NB4 (cell line): ENCODE data around the gene CELF4.

Source experiments
- DNase-seq: peaks from one replicate; pipeline ENCODE4 v3.0.0; 2010; ENCODE audit warnings: low read depth
- H3K4me3 ChIP-seq: one replicate; pipeline ENCODE4 v1.5.1; 2011; ENCODE audit warnings: mild to moderate bottlenecking, low read depth, low read length, moderate library complexity
- MYC ChIP-seq: IDR thresholded peaks from 2 replicates; pipeline ENCODE4 v1.6.1; 2011; ENCODE audit warnings: low read depth, low read length
- POLR2A ChIP-seq: IDR thresholded peaks from 2 replicates; pipeline ENCODE4 v1.6.1; 2011; ENCODE audit warnings: mild to moderate bottlenecking; ENCODE audit not compliant: insufficient read length; ENCODE audit errors: extremely low read depth
- TF ChIP-seq, protein P1 (sequence below): IDR thresholded peaks from 2 replicates; pipeline ENCODE4 v1.6.1; 2011; ENCODE audit warnings: low read depth, low read length
- TF ChIP-seq, protein P2 (sequence below): IDR thresholded peaks from one replicate; pipeline ENCODE4 v1.5.1; 2012; ENCODE audit warnings: low read depth, low read length

CELF4 gene

DNA sequence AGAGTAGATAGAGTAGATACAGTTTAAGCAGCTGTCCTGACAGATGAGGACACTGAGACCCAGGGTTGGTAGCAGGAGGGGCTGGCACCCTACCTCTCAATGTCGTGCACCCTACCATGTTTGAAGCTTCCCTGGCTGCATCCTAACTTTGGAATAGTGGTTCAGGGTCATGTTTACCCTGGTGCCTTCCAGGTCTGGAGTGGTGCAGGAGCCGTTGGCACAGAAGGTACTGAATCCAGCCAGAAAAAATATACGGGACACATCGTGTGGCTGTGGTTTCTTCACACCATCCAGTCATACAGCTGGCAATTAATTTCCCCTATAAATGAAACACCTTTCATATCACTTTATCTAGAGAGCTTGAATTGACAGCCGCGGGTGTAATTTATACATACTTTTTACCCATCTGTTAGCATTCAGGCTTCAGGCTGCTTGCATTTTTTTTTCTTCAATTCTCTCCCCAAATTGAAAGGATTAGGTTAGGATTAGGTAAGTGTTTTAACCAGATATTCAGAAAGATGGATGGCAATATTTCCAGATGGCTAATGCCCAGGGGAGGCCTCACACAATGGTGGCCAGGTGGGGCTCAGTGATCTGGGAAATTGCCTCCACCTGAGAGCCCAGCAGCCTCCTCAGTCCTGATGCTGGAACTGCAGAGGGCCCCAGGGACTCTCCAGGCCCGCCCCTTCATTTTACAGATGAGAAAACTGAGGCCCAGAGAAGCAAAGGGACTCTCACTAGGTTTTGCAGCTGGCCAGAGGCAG, 127.0 kb downstream of the CELF4 start:
- TF ChIP-seq, protein P1, sequence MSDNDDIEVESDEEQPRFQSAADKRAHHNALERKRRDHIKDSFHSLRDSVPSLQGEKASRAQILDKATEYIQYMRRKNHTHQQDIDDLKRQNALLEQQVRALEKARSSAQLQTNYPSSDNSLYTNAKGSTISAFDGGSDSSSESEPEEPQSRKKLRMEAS, result no peak
- no peak for TF ChIP-seq POLR2A
- TF ChIP-seq, protein P2, sequence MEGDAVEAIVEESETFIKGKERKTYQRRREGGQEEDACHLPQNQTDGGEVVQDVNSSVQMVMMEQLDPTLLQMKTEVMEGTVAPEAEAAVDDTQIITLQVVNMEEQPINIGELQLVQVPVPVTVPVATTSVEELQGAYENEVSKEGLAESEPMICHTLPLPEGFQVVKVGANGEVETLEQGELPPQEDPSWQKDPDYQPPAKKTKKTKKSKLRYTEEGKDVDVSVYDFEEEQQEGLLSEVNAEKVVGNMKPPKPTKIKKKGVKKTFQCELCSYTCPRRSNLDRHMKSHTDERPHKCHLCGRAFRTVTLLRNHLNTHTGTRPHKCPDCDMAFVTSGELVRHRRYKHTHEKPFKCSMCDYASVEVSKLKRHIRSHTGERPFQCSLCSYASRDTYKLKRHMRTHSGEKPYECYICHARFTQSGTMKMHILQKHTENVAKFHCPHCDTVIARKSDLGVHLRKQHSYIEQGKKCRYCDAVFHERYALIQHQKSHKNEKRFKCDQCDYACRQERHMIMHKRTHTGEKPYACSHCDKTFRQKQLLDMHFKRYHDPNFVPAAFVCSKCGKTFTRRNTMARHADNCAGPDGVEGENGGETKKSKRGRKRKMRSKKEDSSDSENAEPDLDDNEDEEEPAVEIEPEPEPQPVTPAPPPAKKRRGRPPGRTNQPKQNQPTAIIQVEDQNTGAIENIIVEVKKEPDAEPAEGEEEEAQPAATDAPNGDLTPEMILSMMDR, result no peak
- DNase-seq, result no peak
- H3K4me3 ChIP-seq, result no peak overlapping the region

DNA sequence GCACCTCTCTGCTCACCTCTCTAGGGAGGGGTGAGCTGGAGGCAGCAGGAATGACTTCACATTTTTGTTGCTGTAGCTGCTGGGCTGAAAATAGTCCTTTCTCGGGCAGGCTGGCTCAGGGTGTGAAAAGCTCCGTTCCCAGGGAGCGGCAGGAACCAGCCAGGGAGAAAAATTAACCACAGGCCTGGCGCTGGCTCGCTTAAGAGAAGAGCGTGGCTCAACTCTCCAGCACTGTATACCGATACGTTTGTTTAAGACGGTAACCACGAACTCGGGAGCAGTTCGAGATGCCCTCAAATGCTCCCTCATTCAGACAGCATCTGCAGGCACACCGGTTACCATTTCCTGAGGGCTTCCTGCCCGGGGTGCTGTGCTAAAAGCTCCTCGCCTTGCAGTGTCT, 129.6 kb downstream of the CELF4 start:
- peak; percentile 7 for DNase-seq
- no peak overlapping the region for H3K4me3 ChIP-seq
- TF ChIP-seq, protein P1, result no peak
- TF ChIP-seq MYC, result no peak
- TF ChIP-seq, protein P2, result no peak
- TF ChIP-seq POLR2A, result no peak

DNA sequence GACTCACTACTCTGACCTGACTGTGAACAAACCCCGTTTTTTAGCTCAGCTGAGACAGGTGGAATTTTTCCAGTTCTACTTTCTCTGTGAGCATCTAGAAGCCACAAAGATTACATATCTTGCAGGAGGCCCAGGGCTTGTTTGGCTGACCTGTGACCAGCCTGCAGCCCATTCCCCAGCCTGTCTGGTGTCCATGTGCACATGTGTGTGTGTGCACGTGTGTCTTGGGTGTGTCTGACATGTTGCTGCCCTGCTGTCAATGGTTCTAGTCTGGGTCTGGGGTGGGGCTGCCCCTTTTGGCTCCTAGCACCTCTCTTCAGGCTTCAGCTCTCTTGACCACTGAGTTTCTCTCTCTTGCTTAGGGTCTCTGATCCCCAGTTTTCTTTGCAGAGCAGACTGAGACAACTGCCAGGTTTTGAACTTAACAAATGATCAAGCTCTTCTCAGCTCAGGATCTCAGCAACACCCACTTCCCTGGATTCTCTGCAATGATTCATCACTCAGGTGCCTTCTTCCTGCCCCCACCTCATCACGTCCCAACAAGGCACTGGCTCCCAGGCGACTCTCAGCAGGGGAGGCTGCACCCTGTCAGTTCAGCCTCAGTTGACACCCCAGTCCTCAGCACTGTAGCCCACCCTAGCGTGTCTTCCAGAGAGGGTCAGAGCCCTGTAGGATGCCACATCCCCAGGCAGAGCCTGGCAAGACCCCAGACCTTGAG, 130.3 kb downstream of the CELF4 start:
- TF ChIP-seq POLR2A (no peak), MYC (no peak)
- TF ChIP-seq, protein P2, result no peak
- TF ChIP-seq, protein P1, result no peak
- DNase-seq, result no peak
- H3K4me3 ChIP-seq, result no peak overlapping the region

DNA sequence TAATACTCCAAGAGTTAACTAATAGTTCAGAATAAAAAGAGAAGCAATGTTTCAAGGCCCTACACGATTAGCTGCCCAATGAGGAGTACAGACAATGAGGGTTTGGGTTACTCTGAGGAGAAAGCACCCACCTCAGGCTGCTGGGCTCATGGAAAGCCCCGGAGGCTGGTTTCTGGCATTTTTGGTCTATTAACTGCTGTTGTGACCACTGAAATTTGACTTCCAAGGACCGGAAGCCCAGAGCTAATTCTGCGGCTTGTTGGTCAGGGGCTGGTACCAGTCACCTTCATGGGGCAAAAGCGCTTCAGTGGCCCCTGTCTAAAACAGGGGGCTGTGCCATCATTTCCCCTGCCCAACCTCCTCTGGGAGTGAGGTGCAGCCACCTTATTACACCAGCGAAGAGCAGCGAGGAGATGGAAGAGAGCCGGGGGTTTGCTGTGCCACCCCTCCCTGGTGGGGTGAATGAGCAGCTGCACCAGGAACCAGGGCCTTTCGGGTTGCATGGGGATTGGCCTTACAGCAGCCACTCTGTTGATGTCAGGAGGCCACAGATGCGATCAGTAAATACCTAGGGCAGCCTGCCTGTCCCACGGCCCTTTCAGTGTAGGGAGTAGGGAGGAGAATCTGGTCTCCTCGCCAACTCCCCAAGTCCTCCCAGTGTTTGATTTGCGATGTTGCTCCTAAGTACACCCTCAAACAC, 131.3 kb downstream of the CELF4 start:
- H3K4me3 ChIP-seq, result no peak overlapping the region
- TF ChIP-seq MYC, result no peak
- no peak for TF ChIP-seq POLR2A
- TF ChIP-seq, protein P2, result no peak
- TF ChIP-seq, protein P1, result no peak
- DNase-seq, result no peak

DNA sequence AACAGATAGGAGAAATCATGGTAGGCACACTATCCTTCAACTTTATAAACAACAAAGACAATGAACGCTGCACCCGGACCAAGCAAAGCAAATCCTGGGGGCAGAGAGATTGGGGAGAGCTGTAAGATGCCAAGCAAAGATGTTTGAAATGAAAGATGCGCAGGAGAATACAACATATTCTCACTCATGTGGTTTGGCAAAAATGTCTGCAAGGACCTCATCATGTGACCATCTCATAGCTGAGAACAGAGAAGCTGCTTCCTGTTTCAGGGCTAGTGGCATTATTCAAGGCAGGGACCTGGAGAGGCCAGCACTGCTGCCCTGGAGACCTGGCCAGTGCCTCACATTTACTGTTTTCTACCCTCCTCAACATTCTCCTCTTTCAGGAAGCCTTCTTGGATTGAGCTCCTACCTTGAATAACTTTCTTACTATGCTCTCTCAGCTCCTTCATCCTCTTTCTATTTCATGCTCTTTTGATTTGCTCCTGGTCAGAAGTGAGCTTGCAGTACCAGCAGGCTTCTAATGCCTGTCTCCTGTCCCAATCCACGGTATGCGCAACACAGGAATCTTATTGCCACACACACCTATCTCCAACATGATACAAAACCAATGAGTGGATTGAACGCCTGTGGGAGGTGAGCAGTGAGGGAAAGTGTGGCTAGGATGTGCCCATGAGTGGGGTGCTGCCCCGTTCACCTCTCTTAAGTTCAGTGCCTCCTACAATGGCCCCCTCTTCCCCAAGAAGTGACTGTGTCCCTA, 133.0 kb downstream of the CELF4 start:
- TF ChIP-seq POLR2A, result no peak
- TF ChIP-seq, protein P2, result no peak
- TF ChIP-seq, protein P1, result no peak
- TF ChIP-seq MYC, result no peak
- no peak for DNase-seq

More for the DNA sequence above, 133.0 kb downstream of the CELF4 start:
- no peak overlapping the region for H3K4me3 ChIP-seq
